GM19467 (cell line): ENCODE data around the gene SEC14L5.
"Not testable (repeated sequence)": the region's sequence is repeated elsewhere in the genome, so short reads cannot be mapped to it uniquely, and the experiment has no call there.

Source experiments
- ATAC-seq: cut with Tn5 transposase; IDR thresholded peaks from one replicate; pipeline ENCODE4 v1.9.1; 2021; ENCODE audit warnings: mild to moderate bottlenecking, moderate library complexity; ENCODE audit not compliant: unreplicated experiment

SEC14L5 gene

GRCh38 chr16:4948903-4949766, 9.0 kb upstream of the SEC14L5 start:
- ATAC-seq = no peak

GRCh38 chr16:4949986-4950385, 8.1 kb upstream of the SEC14L5 start:
- ATAC-seq = no peak

GRCh38 chr16:4951583-4951982, 6.5 kb upstream of the SEC14L5 start:
- not testable (repeated sequence) for ATAC-seq

GRCh38 chr16:4954714-4955113, 3.4 kb upstream of the SEC14L5 start:
- no peak for ATAC-seq

- ATAC-seq = no peak
Measured at GRCh38 chr16:4957420-4957719, 760 bp upstream of the SEC14L5 start.

GRCh38 chr16:4958510-4959438, 644 bp downstream of the SEC14L5 start:
- no peak for ATAC-seq

- ATAC-seq = no peak
Measured at GRCh38 chr16:4960579-4960978, 2.4 kb downstream of the SEC14L5 start.

- no peak for ATAC-seq
Measured at GRCh38 chr16:4962716-4963115, 4.6 kb downstream of the SEC14L5 start.

- ATAC-seq = not testable (repeated sequence)
Measured at GRCh38 chr16:4963527-4963926, 5.4 kb downstream of the SEC14L5 start.

- ATAC-seq = no peak
Measured at GRCh38 chr16:4966736-4967453, 8.8 kb downstream of the SEC14L5 start.

GRCh38 chr16:4968278-4968677, 10.1 kb downstream of the SEC14L5 start:
- not testable (repeated sequence) for ATAC-seq

- no peak for ATAC-seq
Measured at GRCh38 chr16:4968879-4969483, 10.9 kb downstream of the SEC14L5 start.

GRCh38 chr16:4970010-4970409, 11.9 kb downstream of the SEC14L5 start:
- no peak for ATAC-seq

- no peak for ATAC-seq
Measured at GRCh38 chr16:4972938-4973587, 14.9 kb downstream of the SEC14L5 start.

GRCh38 chr16:4976079-4976478, 17.9 kb downstream of the SEC14L5 start:
- ATAC-seq = peak; percentile 84

GRCh38 chr16:4976611-4977145, 18.5 kb downstream of the SEC14L5 start:
- no peak for ATAC-seq

GRCh38 chr16:4979164-4979563, 21.0 kb downstream of the SEC14L5 start:
- no peak for ATAC-seq

- ATAC-seq = no peak
Measured at GRCh38 chr16:4979736-4980660, 21.9 kb downstream of the SEC14L5 start.

GRCh38 chr16:4980691-4981090, 22.6 kb downstream of the SEC14L5 start:
- no peak for ATAC-seq
